ENCODE measurements around the gene GJB2. TPM values are rescaled to one million over a fixed set of nuclear protein-coding genes. Genes with fewer than 3 reads are reported as not detected.

Gene GJB2
- polyA plus RNA-seq, 3 donors = 3.1 to 4.7 (median 4.0) TPM

DNA sequence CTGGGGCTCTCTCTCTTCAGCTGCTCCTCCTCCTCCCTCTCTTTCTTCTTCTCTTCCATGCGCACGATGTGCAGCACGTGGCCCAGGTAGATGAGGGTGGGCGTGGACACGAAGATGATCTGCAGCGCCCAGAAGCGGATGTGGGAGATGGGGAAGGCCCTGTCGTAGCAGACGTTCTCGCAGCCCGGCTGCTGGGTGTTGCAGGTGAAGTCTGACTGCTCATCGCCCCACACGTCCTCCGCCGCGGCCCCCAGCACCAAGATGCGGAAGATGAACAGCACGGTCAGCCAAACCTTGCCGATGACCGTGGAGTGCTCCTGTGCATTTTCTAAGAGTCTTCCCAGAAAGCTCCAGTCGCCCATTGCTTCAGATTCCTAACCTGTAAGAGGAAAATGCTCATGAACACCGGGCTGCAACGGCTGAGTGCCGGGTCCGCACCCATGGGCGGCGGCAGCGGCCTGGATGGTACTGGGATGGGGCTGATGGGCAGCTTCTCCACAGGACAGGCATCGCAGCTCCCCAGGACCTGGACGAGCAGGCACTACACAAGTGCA is 49.7 kb downstream of the GJB2 start:
- no peak for DNase-seq (ENCODE audit: low read depth in 3 of 3, low spot score in 2 of 3)

DNA sequence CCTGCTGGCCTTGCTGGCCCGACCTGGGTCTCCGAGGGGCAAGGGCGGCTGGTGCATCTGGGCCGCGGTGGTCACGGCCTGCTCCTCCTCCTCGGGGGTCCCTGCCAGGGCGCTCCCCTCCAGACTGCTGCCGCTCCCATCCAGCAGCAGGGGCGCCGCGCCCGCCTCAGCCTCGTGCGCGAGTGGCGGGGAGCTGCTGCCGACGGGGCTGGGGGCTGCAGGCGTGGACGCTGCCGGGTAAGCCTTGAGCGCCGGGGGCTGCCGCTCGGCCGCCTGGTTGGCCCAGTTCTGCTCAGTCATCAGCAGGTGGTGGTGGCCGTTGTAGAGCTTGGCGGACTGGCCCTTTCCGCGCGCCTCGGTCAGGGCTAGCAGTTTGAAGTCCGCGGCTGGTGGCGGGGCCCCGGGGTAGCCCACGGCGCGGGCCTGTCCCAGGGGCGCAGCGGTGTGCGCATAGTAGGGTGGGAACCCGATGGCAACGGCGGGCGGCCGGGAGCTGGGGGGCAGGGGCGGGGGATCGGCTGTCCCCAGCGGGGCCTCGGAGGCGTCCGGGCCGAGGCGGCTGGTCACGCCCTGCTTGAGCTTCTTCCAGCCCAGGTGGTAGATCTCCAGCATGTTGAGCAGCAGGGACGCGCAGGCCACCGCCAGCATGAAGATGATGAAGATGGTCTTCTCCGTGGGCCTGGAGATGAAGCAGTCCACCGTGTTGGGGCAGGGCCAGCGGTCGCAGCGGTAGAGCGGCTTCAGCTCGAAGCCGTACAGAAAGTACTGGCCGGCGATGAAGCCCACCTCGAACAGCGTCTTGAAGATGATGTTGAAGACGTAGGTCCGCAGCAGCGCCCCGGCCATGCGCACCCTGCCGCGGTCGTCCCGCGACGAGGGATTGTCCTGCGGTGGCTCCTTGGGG is 50.5 kb downstream of the GJB2 start:
- no peak for DNase-seq (ENCODE audit: low read depth in 3 of 3, low spot score in 2 of 3)

DNA sequence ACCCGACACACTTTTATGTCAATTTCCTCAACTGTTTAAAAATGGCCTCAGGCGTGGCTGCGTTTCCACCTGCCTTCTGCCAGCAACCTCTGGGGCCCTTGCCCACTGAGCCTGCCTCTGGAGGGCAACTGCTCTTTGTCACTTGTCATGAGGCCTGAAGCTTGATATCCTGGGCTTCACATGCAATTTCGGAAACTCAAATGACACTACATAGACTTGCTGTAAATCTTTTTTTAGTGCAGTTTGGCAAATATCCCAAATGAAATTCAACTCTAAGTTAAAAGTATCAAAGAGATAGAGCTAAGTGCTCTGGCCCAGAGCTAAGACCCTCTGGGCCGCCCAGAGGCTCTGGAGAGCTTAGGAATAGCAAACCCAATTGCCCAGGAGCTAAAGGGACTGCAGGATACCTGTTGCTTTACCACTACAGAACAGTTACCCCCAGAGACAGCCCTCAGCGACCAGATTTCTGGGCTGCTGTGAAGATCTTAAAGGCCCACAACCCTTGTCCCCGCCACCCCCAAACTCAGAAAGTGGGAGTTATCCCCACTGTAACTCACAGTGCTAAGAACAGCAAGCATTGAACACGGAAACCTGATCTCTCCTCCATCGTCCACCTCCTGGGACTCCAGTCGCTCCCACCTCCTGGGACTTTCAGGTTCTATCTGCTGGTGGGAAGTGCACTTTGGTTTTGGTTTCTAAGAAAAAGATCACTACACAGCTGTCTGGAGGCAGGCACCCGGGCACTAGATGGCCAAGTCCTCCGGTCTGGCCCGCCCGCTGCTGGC is 51.3 kb downstream of the GJB2 start:
- no peak for DNase-seq (ENCODE audit: low read depth in 3 of 3, low spot score in 2 of 3)

DNA sequence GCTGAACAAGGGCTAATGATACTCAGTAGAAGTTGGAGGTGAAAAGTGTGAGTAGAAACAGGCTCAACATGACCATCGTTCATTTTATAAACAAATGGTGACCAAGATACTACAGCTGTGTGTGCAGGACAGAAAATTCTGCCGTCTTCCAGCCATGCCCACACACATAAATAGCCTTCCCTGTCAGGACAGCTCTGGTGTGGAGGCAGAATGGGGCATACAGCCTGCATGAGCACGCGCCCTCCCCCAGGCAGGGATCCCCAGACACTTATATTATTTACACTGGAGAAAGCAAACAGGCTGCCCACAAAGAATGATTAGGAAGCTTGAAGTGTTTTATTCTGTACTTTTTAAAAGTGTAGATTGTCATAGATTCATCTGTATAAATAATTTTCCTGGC is 52.3 kb downstream of the GJB2 start:
- no peak for DNase-seq (ENCODE audit: low read depth in 3 of 3, low spot score in 2 of 3)

DNA sequence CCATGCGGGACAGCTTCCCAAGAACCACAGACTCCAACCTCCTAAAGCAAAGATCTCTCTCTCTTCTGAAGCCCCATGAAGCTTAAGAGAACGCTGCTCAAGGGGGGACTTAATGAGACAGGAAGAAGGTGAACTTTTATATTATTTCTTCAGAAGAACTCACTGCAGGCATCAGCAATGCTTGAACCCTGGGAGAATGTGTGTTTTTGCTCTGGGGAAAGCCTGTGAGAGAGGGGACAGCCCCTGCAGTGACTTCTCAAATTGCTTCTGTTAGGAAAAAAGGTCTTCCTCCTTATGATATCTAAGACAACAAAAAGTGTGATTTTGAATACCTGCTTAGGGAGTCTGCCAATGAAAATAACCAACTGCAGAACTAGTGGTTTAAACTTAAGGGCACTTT is 54.9 kb downstream of the GJB2 start:
- no peak for DNase-seq (ENCODE audit: low read depth in 3 of 3, low spot score in 2 of 3)

Other genes with a start within 250 kb of the GJB2 start
- gene ZMYM2, start 234.2 kb downstream of the GJB2 start, polyA plus RNA-seq (ENCODE audit: insufficient read length in 3 of 3) = 100 to 1,000 TPM; 108 to 116 (median 109) TPM
- 10 to 100 TPM; 13.6 to 14.2 (median 13.7) TPM for gene GJA3, start 31.9 kb downstream of the GJB2 start, polyA plus RNA-seq (ENCODE audit: insufficient read length in 3 of 3)
- gene GJB6, start 39.4 kb upstream of the GJB2 start, polyA plus RNA-seq (ENCODE audit: insufficient read length in 3 of 3) = 1 to 10 TPM; 1.9 to 3.3 (median 2.6) TPM